Esophagus muscularis mucosa (tissue), 3 donors: ENCODE measurements around the gene PKN1.

Experiments
- CTCF ChIP-seq, 3 experiments: fragments of 200-600 bp in 2 of 3; fragments of 450-650 bp in 1 of 3; sonication (generic) in 2 of 3; IDR thresholded peaks; one replicate each; pipeline ENCODE4 v1.5.1; 2017 to 2019; ENCODE audit warnings: antibody characterized with exemption in 3 of 3, mild to moderate bottlenecking in 2 of 3, moderate library complexity in 1 of 3
- POLR2A ChIP-seq: fragments of 450-650 bp; IDR thresholded peaks from one replicate; pipeline ENCODE4 v1.6.1; 2017; ENCODE audit warnings: antibody characterized with exemption, moderate library complexity, mild to moderate bottlenecking, low read depth
- POLR2AphosphoS5 ChIP-seq, 2 donors: sonication (generic); formaldehyde crosslinking; IDR thresholded peaks; one replicate each; pipeline ENCODE4 v1.6.1; 2017; ENCODE audit warnings: antibody characterized with exemption in 2 of 2

GRCh38 chr19:14463747-14464146, 30.6 kb downstream of the PKN1 start:
- TF ChIP-seq POLR2AphosphoS5 (IDR thresholded peaks at IDR 0.05) (no peak), POLR2A (no peak), CTCF (IDR thresholded peaks at IDR 0.05) (no peak)
